Measurements from ENCODE around the gene OR14C36.

- no peak for TF ChIP-seq CTCF (IDR thresholded peaks at IDR 0.05)
- TF ChIP-seq POLR2A (IDR thresholded peaks at IDR 0.05), result no peak
These were observed 28.3 kb downstream of the OR14C36 start for GRCh38 chr1:248376916-248377315.
